Stimulated activated CD4-positive, alpha-beta T cell treated with anti-CD3 and anti-CD28 coated beads, TNF-alpha, amount 100 ng/mL, for 24 hours (primary cell): ENCODE results near the gene DYNC1H1.

ENCODE experiments used
- DNase-seq, 3 experiments: peaks; one replicate each; pipeline ENCODE4 v3.0.0-alpha.2; 2020; ENCODE audit warnings: low read depth in 3 of 3

DYNC1H1 gene

GRCh38 chr14:102035914-102036313 lies 71.5 kb downstream of the DYNC1H1 start:
- DNase-seq, result no peak

- no peak for DNase-seq
Observed at GRCh38 chr14:102037686-102038085, 73.3 kb downstream of the DYNC1H1 start.

GRCh38 chr14:102039157-102039556 lies 74.8 kb downstream of the DYNC1H1 start:
- no peak for DNase-seq

- no peak for DNase-seq
Observed at GRCh38 chr14:102040153-102040552, 75.8 kb downstream of the DYNC1H1 start.

- no peak for DNase-seq
Observed at GRCh38 chr14:102042699-102043098, 78.3 kb downstream of the DYNC1H1 start.

GRCh38 chr14:102043251-102044025 lies 79.1 kb downstream of the DYNC1H1 start:
- DNase-seq, result no peak

GRCh38 chr14:102044566-102044965 lies 80.2 kb downstream of the DYNC1H1 start:
- DNase-seq, result no peak

- DNase-seq, result no peak
Observed at GRCh38 chr14:102046337-102047278, 82.2 kb downstream of the DYNC1H1 start.

- no peak for DNase-seq
Observed at GRCh38 chr14:102047808-102048540, 83.6 kb downstream of the DYNC1H1 start.

- DNase-seq, result no peak
Observed at GRCh38 chr14:102049258-102050025, 85.1 kb downstream of the DYNC1H1 start.

- DNase-seq, result no peak
Observed at GRCh38 chr14:102050026-102050405, 85.6 kb downstream of the DYNC1H1 start.

- DNase-seq, result no peak
Observed at GRCh38 chr14:102050625-102051024, 86.3 kb downstream of the DYNC1H1 start.

GRCh38 chr14:102052522-102052921 lies 88.1 kb downstream of the DYNC1H1 start:
- DNase-seq, result no peak

GRCh38 chr14:102055181-102055901 lies 91.0 kb downstream of the DYNC1H1 start:
- no peak for DNase-seq

GRCh38 chr14:102056694-102057442 lies 92.5 kb downstream of the DYNC1H1 start:
- no peak for DNase-seq

- DNase-seq, result no peak
Observed at GRCh38 chr14:102057480-102058114, 93.2 kb downstream of the DYNC1H1 start.

- DNase-seq, result no peak
Observed at GRCh38 chr14:102058146-102058545, 93.8 kb downstream of the DYNC1H1 start.

GRCh38 chr14:102058961-102059360 lies 94.6 kb downstream of the DYNC1H1 start:
- no peak for DNase-seq

- peak; percentile 42 to 73 (median 47) for DNase-seq
Observed at GRCh38 chr14:102063109-102063807, 98.9 kb downstream of the DYNC1H1 start.
